GM18868 (cell line): ENCODE results near the gene SPSB2.
A peak's percentile ranks its signal among the peaks of the same experiment; 100 is the strongest.

Experiments
- ATAC-seq: cut with Tn5 transposase; IDR thresholded peaks from one replicate; pipeline ENCODE4 v1.9.1; 2021; ENCODE audit warnings: mild to moderate bottlenecking, moderate library complexity; ENCODE audit not compliant: unreplicated experiment

Gene SPSB2

DNA sequence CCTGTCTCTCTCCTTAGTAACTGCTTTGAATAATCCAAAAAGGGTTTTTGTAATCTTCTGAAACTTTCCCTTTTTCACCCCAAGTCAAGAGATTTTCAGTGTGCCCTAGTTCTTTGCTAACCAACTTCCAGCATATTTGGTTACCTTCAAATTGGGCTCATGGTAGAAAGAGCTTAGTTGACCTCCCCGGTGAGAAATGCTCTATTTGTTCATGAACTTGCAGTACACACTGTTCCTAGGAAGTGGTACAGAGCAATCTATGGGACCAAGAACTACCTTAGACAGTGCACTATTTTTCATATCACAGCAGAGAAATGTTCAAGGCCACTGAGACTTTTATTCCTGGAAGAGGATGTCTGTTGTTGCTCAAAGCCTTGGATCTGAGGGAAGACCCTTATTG is 19.5 kb downstream of the SPSB2 start:
- ATAC-seq = no peak

DNA sequence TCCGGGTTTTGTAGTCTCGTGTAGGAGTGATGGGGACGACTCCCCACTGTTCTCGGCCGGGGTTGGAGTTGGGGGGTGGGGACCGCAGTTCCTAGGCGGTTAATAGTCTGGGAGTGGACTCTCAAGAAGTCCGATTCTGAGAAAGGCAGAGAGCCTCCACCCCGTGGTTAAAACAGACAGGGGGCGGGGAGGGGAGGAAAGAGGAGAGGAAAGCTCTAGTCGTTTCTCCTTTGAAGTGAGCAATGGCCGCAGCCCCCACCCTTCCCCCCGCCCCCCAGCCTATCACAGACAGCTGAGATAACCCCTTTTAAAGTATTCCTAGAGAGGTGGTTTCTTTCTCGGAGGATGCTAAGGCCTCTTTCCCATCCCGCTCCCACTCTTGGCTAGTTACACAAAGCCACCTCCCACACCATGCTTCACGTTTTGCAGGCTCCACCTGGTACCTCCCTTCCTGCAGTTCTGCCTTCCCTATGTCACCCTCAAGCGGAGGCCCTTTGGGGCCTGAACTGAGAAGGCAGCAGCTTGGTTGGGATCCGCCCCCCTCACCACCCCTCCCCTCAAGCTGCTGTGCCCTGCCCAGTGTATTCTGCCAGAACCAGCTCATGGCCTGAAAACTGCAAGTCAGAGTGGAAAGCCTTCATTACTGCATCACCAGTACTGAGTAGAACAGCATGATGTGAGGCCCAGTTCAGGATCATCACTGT is 20.3 kb downstream of the SPSB2 start:
- no peak for ATAC-seq

DNA sequence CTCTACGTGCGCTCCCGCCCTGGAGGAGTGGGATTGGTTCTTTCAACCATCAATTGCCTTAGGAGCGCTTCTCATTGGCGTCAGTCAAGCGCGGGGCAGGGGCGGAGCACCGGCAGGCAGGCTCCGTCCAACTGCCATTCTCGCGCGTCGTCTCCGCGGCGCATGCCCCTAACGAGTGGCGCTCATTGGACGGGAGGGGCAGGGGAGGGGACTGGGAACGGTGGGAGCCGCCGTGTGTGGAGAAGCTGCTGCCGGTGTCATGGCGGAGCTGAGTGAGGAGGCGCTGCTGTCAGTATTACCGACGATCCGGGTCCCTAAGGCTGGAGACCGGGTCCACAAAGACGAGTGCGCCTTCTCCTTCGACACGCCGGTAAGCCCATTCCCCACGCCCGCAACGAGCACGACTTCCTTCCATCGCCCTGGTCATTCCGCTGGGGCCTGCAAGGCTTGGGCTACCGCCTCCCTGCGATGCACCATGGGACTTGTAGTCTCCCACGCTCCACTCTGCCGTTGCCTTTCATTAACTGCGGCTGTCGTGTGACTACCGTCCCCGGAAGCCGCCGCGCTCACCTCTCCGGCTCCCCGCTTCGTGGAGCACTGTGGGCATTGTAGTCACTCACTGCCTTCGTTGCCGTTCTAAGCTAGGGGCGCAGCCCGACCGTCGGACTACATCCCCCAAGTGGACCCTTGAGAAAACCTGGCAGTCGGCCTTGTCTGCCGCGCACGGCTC is 21.0 kb downstream of the SPSB2 start, which contains the start of gene USP5:
Gene USP5 (plus strand): TSS at position 230 of the 730 bp plus-strand sequence. CDS start 30 bp downstream, at position 260.
- peak; percentile 73 for ATAC-seq

DNA sequence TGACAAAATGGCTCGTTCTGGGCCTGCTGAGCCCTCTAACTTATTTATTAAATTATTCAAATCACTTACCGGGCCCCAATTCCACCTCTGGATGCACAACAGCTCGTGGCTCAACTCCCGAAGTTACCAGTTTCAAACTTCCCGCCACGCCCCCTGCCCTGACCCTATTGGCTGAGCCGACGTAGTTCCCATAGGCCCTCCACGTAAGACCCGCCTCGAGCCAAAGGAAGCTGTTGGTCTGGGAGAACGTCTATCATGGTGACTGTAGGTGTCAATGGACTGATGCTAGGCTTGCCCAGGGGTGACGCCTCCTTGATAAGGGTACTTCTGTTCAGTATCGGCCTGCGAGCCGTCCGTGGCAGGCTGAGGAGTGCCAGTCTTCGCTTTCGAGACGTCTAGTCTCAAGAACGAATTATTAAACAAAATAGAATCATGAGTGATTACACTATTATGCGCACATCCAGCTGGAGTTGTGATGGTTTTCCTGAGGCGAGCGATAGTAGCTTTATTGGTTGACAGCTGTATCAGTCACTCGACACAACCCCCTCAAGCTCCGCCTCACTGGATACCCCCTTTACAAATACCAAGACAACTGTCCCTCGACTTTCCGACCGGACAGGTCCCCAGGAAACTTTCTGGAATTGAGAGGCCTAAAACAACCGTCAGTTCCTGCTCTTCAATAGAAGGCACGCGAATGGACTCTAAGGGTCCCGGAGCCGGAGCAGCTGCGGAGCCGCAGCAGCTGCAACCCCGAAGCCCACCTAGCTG is 21.8 kb downstream of the SPSB2 start, which contains the start of gene CDCA3:
Gene CDCA3 (minus strand): TSS at position 134 of the 768 bp plus-strand sequence. CDS start 334 bp downstream, outside the sequence.
- peak; percentile 55 for ATAC-seq

DNA sequence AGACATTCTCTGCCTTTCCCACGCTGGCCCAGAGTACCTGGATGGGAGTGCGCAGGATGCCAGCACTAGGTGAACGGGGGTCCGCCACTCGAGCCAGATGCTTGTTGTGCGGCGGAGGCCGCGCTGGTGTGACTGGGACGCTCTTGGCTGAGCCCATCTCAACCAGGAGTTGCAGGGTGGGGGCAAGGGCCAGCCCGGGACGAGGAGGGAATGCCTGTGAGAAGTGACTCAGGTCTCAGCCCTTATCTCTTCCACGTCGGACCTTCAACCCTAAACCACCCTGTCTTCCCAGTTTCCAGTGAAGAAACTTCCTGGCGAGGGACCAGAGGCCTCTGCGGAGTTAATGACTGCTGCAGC is 22.3 kb downstream of the SPSB2 start:
- ATAC-seq = no peak

DNA sequence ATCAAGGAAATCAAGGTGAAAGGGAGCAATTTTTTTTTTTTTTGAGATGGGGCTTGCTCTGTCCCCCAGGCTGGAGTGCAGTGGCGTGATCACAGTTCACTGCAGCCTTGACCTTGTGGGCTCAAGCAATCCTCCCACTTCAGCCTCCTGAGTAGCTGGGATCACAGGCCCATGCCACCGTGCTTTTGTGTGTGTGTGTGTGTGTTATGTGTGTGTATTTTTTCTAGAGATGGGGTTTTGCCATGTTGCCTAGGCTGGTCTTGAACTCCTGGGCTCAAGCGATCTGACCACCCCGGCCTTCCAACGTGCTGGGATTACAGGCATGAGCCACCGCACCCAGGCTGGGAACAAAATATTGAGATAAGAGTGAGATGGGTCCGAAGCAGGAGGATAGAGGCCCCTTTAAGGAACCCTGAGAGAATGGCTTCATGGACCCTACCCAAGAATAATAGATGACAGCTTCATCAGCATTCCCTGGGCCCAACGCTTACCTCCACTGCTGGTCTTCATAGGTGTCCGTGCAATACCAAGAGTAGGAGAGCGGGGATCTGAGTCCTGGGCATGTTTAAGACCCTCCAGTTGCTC is 23.0 kb downstream of the SPSB2 start:
- ATAC-seq = no peak

DNA sequence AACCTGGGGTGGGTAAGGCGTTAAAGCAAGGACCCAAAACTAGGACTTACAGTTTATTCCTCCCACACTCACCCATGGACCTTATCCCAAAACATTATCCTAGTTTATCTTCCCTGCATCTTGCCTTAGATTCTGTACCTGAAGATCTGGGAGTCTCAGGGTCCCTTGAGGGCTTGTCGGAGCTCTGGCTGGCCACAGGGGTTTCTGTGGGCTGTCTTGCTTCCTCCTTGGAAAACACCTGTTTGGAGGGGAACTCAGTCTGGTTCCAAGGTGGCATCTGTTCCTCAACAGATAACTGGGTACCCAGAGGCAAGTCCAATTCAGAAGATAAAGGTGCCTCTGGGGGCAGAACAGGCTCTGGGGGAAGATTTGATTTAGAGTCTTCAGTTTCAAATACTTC is 23.7 kb downstream of the SPSB2 start:
- no peak for ATAC-seq

DNA sequence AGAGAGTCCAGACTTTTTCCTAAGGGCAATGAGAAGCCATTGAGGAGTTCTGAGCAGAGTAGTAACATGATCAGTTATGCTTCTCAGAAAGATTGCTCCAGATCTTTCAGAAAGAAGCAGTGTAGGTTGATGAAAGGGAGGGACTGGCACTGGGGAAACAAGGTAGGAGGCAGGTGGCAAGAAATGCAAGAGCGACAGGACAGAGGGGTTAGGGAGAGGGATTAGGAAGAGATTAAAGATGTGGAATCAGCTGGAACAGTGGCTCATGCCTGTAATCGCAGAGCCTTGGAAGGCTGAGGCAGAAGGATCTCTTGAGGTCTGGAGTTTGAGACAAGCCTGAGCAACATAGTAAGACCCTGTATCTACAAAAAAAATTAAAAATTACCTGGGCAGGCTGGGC is 25.4 kb downstream of the SPSB2 start:
- no peak for ATAC-seq

DNA sequence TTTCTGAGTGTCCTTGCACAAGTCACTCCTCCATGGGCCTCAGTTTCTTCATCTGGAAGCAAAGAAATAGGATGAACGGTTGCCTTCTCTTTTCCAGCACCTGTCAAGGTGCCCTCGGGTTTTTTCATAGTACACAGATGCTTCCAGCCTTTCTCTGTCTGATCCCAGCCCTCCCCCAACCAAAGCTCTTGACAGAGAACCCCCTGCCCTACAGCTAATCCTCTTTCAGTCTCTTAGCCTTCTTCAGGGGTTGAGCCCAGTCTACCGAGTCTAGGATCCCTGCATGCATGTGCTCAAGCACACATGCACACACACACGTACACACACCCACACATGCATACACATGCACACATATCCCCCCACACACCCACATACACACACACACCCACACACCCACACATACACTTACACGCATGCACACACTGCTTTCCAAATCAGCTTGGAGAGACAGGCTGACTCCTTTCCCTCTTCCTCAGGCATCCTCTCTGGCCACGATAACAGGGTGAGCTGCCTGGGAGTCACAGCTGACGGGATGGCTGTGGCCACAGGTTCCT is 26.7 kb downstream of the SPSB2 start:
- ATAC-seq = no peak

DNA sequence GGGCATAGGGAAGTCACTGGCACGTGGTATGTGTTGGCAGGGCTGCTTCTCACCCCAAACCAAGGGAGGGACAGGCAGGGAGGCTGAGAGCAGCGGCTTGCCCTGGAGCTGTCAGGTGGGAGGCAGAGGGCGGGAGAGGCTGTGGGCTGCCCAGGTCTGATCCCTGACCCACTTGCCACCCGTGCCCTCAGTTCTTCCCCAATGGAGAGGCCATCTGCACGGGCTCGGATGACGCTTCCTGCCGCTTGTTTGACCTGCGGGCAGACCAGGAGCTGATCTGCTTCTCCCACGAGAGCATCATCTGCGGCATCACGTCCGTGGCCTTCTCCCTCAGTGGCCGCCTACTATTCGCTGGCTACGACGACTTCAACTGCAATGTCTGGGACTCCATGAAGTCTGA is 27.7 kb downstream of the SPSB2 start:
- no peak for ATAC-seq

DNA sequence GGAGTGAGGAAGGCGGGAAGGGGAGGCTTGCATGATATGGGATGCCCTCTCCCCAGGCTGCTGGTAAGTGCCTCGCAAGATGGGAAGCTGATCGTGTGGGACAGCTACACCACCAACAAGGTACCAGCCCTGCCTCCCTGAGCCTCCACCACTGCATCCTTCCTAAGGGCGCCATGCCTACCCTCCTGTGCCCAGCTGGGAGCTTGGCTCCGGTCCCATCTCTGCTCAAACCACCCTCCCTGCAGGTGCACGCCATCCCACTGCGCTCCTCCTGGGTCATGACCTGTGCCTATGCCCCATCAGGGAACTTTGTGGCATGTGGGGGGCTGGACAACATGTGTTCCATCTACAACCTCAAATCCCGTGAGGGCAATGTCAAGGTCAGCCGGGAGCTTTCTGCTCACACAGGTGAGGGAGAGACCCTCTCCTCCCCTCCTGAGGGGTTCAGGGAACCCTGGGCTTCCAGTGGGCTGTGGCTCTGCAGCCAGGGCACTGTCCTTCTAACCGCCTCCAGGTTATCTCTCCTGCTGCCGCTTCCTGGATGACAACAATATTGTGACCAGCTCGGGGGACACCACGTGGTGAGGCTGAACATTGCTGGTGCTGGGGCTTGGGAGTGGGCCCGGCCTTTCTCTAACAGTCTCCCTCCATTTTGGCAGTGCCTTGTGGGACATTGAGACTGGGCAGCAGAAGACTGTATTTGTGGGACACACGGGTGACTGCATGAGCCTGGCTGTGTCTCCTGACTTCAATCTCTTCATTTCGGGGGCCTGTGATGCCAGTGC is 29.8 kb downstream of the SPSB2 start:
- no peak for ATAC-seq

DNA sequence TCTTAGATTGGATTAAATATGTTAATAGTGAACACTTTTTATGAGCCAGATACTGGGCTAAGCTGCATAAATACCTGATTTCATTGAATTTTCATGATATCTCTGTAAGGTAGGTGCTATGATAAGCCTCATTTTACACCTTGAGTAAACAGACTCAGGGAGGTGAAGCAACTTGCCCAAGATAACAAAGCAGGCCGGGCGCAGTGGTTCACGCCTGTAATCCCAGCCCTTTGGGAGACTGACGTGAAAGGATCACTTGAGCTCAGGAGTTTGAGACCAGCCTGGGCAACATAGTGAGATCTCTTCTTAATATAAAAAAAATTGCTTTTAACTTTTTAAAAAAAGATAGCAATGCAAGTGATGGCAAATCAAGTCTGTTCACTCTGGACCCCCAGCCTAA is 31.0 kb downstream of the SPSB2 start:
- no peak for ATAC-seq

DNA sequence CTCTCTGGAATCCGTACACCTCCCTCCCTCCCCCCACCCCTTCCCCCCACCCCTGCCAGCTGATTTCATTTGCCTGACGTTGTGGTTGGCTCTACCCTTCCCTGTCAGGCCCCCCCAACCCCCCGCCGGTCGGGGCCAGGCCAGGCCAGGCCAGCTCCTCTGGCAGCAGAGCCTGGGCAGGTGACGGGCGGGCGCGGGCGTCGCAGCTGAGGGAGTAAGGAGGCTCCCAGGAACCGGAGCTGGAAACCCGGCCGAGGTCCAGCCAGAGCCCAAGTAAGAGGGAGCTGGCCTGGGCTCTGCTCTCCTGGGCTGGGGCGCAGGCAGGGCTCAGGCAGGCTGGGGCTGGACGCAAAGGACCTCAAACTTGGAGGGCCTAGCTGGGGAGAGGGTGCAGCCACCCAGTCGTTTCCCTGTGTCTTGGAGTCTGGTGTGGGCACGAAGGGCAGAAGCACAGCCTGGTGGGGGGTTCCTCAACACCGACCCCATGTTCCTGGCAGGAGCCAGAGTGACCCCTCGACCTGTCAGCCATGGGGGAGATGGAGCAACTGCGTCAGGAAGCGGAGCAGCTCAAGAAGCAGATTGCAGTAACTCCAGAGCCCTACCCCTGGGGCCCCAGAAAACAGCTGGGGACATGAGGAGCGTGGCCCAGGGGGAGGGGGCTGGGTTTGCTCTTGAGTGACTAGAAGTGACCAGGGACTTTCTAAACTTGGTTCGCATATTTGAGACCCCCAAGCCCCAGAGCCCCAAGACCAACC is 32.2 kb downstream of the SPSB2 start, which contains the start of gene GNB3:
Gene GNB3 (plus strand): TSS at position 165 of the 755 bp plus-strand sequence. CDS start 363 bp downstream, at position 528.
- ATAC-seq = no peak

DNA sequence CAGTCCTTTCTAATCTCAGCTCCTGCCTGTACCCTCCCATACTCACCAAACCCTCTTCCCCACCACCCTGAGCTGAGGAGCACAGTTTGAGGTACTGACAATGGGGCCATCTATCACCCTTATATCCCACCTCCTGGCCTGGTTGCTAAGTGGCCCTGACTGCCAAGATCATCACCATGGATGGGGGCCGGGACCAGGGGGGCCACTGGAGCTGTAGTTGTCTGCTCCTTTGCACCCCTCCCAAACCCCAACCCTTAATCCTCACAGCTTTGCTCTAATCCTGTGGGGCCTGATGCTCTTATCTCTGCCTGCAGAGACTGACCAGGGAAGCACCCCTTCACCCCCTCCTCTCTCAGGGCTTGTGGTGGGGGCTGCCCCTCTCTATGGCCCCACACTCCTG is 32.8 kb downstream of the SPSB2 start:
- no peak for ATAC-seq

DNA sequence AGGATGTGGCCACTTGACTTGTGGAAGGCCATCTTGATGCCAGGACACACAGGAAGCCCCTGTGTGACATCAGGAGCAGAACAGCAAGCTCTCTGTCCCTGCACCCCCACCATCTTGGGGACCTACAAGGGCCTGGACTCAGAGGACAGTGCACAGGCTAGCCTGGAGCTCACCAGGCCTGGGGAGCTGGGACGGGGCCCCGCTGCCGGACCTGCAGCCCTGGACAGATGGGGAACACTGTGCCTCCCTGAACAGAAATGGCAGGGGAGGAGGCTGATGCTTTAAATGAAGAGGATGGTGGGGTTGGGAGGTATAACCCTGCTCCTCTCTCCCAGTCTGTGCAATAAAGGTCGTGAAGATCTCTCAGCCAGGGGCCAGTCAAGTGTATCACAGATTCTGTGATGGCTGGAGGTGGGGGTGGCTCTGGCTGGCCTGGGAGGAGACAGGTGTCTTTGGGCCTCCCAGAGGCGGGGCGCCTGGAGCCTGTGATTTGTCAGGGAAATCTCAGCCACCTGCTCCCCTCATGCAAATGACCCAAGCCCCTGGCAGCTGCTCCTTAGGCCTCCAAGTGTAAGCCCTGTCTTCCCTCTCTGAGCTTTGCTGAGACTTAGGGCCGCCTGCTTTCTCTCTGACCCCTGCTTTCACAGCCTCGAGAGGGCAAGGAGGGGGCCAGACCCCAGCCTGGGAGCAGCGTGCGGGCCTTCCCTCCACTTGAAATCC is 33.5 kb downstream of the SPSB2 start:
- ATAC-seq = no peak

DNA sequence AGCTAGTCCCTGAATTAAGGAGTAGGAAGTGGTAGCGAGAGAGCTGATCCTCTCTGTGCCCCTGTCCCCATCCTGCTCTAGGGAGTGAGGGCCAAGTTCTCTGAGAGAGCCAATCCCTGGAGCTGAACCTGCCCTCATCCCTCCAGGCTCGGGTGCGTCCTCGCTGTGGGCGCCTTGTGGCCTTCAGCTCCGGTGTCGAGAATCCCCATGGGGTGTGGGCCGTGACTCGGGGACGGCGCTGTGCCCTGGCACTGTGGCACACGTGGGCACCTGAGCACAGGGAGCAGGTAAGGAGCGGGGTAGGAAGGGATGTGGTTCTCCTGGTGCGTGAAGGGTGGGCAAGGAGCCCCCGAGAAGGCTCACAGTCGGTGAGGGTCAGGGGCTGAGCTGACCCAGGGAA is 34.2 kb downstream of the SPSB2 start:
- no peak for ATAC-seq

DNA sequence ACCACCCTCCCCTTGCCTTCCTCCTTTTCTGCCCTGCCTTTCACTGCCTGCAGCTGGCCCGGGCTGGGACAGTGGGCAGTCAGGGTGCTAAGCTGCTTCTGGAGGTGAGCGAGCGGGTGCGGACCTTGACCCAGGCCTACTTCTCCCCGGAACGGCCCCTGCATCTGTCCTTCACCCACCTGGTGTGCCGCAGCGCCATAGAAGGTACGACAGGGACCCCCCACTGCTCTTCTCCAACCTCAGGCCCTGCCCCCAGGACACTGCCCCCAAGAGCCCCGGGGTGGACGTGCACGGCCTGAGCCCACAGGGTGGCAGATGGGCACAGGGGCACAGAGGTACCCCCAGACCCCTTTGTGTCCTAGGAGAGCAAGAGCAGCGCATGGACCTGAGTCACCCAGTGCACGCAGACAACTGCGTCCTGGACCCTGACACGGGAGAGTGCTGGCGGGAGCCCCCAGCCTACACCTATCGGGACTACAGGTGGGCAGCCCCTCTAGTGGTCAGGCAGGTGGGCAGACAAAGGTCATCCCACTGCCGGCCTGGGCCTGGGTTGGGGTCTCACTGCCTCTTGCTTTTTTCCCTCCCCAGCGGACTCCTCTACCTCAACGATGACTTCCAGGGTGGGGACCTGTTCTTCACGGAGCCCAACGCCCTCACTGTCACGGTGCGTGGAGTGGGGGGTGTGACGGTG is 35.6 kb downstream of the SPSB2 start:
- no peak for ATAC-seq

DNA sequence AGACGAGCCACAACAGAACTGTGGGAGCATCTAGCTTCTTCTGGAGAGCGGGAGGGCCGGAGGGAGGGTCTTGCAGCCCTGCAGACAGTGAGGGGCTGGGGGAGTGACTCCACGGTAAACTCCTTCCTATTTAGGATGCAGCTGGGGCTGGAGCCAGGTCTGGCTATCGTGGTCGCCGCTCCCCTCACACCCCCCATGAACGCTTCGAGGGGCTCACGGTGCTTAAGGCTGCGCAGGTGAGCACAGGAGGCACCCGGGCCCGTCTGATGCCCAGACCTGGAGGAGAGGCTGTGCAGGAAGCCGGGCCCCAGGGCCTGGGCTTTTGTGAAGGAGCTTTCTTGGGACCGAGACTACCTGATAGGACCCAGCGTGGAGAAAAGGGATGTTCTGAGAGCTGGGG is 36.3 kb downstream of the SPSB2 start:
- ATAC-seq = no peak
